Measurements from ENCODE around the gene ADAMTSL3. TPM values are rescaled to one million over a fixed set of nuclear protein-coding genes. Genes with fewer than 3 reads are reported as not detected.

Gene ADAMTSL3
- polyA plus RNA-seq, 1 experiment, result 0.05 TPM

DNA sequence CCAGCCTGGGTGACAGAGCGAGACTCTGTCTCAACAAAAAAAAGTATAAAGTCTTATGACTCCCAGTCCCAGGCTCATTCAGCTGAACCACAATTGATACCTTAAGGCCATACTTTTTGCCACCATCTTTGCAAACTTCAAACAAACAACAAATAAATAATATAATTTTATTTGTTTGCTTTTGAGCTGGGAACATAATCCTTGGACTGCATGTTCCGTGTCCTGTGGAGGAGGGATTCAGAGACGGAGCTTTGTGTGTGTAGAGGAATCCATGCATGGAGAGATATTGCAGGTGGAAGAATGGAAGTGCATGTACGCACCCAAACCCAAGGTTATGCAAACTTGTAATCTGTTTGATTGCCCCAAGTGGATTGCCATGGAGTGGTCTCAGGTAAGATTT lies 238.6 kb downstream of the ADAMTSL3 start:
- Histone ChIP-seq H3K27ac (ENCODE audit: low read depth, low read length) (no peak overlapping the region), H3K27me3 (ENCODE audit: control insufficient read depth, insufficient read depth, low read length) (peaks cover 2% of the 10 kb centered on the region), H3K4me3 (ENCODE audit: low read depth, low read length) (no peak overlapping the region), H3K9me3 (ENCODE audit: control insufficient read depth, insufficient read depth, low read length) (no peaks in the 10 kb centered on the region)
- CTCF ChIA-PET, result no interaction called here
- no peak for TF ChIP-seq CTCF (IDR thresholded peaks at IDR 0.05; ENCODE audit: low read depth, low read length)
- POLR2A ChIA-PET, result no interaction called here
- DNase-seq (ENCODE audit: low read depth, low spot score), result no peak

- Histone ChIP-seq H3K27ac (ENCODE audit: low read depth, low read length) (no peak overlapping the region), H3K4me3 (ENCODE audit: low read depth, low read length) (no peak overlapping the region), H3K27me3 (ENCODE audit: control insufficient read depth, insufficient read depth, low read length) (peaks cover 2% of the 10 kb centered on the region), H3K9me3 (ENCODE audit: control insufficient read depth, insufficient read depth, low read length) (no peaks in the 10 kb centered on the region)
- TF ChIP-seq CTCF (IDR thresholded peaks at IDR 0.05; ENCODE audit: low read depth, low read length), result no peak
- ChIA-PET POLR2A (no interaction called here), CTCF (no interaction called here)
- no peak for DNase-seq (ENCODE audit: low read depth, low spot score)
Measured at GRCh38 chr15:83893308-83893707, 239.4 kb downstream of the ADAMTSL3 start.

- TF ChIP-seq CTCF (IDR thresholded peaks at IDR 0.05; ENCODE audit: low read depth, low read length), result no peak
- no peaks in the 10 kb centered on the region for H3K9me3 ChIP-seq (ENCODE audit: control insufficient read depth, insufficient read depth, low read length)
- H3K27me3 ChIP-seq (ENCODE audit: control insufficient read depth, insufficient read depth, low read length), result peaks cover 7% of the 10 kb centered on the region
- H3K4me3 ChIP-seq (ENCODE audit: low read depth, low read length), result no peak overlapping the region
- DNase-seq (ENCODE audit: low read depth, low spot score), result no peak
- ChIA-PET CTCF (no interaction called here), POLR2A (no interaction called here)
- H3K27ac ChIP-seq (ENCODE audit: low read depth, low read length), result no peak overlapping the region
Measured at GRCh38 chr15:83897037-83897436, 243.1 kb downstream of the ADAMTSL3 start.

GRCh38 chr15:83898361-83898760 lies 244.4 kb downstream of the ADAMTSL3 start:
- no peak overlapping the region for H3K4me3 ChIP-seq (ENCODE audit: low read depth, low read length)
- H3K27ac ChIP-seq (ENCODE audit: low read depth, low read length), result no peak overlapping the region
- DNase-seq (ENCODE audit: low read depth, low spot score), result no peak
- TF ChIP-seq CTCF (IDR thresholded peaks at IDR 0.05; ENCODE audit: low read depth, low read length), result no peak
- CTCF ChIA-PET, result no interaction called here
- H3K27me3 ChIP-seq (ENCODE audit: control insufficient read depth, insufficient read depth, low read length), result peaks cover 9% of the 10 kb centered on the region
- POLR2A ChIA-PET, result no interaction called here
- H3K9me3 ChIP-seq (ENCODE audit: control insufficient read depth, insufficient read depth, low read length), result no peaks in the 10 kb centered on the region

GRCh38 chr15:83899670-83900069 lies 245.7 kb downstream of the ADAMTSL3 start:
- DNase-seq (ENCODE audit: low read depth, low spot score), result no peak
- TF ChIP-seq CTCF (IDR thresholded peaks at IDR 0.05; ENCODE audit: low read depth, low read length), result no peak
- peaks cover 9% of the 10 kb centered on the region for H3K27me3 ChIP-seq (ENCODE audit: control insufficient read depth, insufficient read depth, low read length)
- ChIA-PET POLR2A (no interaction called here), CTCF (no interaction called here)
- no peak overlapping the region for H3K27ac ChIP-seq (ENCODE audit: low read depth, low read length)
- no peaks in the 10 kb centered on the region for H3K9me3 ChIP-seq (ENCODE audit: control insufficient read depth, insufficient read depth, low read length)
- no peak overlapping the region for H3K4me3 ChIP-seq (ENCODE audit: low read depth, low read length)

Data from AG04450 (cell line).